ENCODE data around the gene SPATA19. TPM values are rescaled to one million over a fixed set of nuclear protein-coding genes. Genes with fewer than 3 reads are reported as not detected.

SPATA19 gene
- total RNA-seq, 1 experiment from 2014 or later: not detected

DNA sequence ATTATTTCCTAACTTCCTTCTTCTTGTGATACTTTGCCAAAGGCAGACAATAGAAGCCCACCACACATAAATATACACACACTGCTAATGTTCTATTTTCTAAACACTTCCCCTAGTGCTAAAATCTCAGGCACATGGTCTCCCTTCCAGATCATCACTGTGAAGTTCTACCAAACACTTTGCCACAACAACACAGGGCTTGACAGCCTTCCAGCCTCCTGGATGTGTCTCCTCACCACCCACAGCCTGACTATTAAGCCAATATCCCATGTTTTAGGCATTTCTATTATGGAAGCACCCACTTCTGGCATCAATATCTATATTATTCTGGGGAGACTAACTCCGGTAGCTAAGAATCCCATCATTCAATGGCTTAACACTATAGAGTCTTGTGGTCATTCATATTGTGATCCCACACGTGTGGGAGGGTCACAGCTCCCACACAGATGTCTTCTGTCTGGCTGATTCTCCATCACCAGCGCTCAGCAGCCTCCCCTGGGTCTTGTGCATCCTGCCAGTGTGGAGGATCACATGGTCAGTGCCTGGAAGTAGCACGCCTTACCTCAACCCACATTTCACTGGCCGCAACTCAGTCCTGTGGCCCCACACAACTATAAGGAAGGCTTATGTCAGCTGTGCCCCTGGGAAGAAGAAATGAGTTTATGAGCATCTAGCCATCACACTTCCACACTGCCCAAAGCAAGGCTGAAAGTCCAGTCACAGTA is 29.0 kb downstream of the SPATA19 start:
- ChIA-PET POLR2A (ENCODE audit: unreplicated experiment) (no interaction called here), CTCF (no interaction called here)
- intact Hi-C loops (cut with micrococcal nuclease; ENCODE audit: unreplicated experiment): no loop called here
- no peaks in the 10 kb centered on the region for H3K4me1 ChIP-seq (replicated peaks; ENCODE audit: insufficient read depth)
- no peaks in the 10 kb centered on the region for H3K79me2 ChIP-seq (ENCODE audit: low read depth)
- H3K4me3 ChIP-seq: no peak overlapping the region
- H2AFZ ChIP-seq: no peak overlapping the region
- no peaks in the 10 kb centered on the region for H3K36me3 ChIP-seq (ENCODE audit: low read depth)
- no peak overlapping the region for H3K4me2 ChIP-seq
- no peaks in the 10 kb centered on the region; the same call in 1 of the 2 replicates for H3K9me3 ChIP-seq (ENCODE audit: insufficient read depth, low read depth)
- no peaks in the 10 kb centered on the region for H4K20me1 ChIP-seq (ENCODE audit: insufficient read depth)
- H3K27ac ChIP-seq: no peak overlapping the region
- H3K27me3 ChIP-seq (ENCODE audit: insufficient read depth, low read depth): peaks cover 21% of the 10 kb centered on the region
- H3F3A ChIP-seq (ENCODE audit: insufficient read depth, low read depth): no peaks in the 10 kb centered on the region
- H3K9me2 ChIP-seq (ENCODE audit: insufficient read depth): no peaks in the 10 kb centered on the region
- TF ChIP-seq EZH2 (IDR thresholded peaks at IDR 0.05; ENCODE audit: low read depth): no peak
- DNase-seq: no peak
- BruUV-seq (replicated peaks): no TSS peak

DNA sequence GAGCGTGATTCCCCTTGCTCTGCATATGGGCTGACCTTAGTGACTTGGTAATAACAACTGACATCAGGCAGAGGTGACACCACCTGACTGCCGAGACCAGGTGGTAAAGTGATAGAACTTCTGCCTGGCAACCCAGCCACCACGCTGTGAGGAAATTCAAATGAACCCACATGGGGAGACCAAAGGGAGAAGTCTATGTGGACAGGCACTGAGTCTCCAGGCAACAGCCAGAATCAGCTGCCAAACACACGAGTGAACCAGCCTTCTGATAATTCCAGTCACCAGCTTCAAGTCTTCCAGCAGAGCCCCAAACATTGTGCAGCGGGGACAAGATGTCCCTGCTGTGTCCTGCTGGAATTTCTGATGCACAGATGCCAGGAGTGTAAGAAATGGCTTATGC is 29.7 kb downstream of the SPATA19 start:
- no peaks in the 10 kb centered on the region for H3K4me1 ChIP-seq (replicated peaks; ENCODE audit: insufficient read depth)
- DNase-seq: no peak
- no TSS peak for BruUV-seq (replicated peaks)
- TF ChIP-seq, protein P1, sequence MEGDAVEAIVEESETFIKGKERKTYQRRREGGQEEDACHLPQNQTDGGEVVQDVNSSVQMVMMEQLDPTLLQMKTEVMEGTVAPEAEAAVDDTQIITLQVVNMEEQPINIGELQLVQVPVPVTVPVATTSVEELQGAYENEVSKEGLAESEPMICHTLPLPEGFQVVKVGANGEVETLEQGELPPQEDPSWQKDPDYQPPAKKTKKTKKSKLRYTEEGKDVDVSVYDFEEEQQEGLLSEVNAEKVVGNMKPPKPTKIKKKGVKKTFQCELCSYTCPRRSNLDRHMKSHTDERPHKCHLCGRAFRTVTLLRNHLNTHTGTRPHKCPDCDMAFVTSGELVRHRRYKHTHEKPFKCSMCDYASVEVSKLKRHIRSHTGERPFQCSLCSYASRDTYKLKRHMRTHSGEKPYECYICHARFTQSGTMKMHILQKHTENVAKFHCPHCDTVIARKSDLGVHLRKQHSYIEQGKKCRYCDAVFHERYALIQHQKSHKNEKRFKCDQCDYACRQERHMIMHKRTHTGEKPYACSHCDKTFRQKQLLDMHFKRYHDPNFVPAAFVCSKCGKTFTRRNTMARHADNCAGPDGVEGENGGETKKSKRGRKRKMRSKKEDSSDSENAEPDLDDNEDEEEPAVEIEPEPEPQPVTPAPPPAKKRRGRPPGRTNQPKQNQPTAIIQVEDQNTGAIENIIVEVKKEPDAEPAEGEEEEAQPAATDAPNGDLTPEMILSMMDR (conservative IDR thresholded peaks at IDR 0.05): no peak
- no peak for TF ChIP-seq EZH2 (IDR thresholded peaks at IDR 0.05; ENCODE audit: low read depth)
- H3K27ac ChIP-seq: no peak overlapping the region
- CTCF ChIA-PET: no interaction called here
- no peaks in the 10 kb centered on the region for H4K20me1 ChIP-seq (ENCODE audit: insufficient read depth)
- H3K79me2 ChIP-seq (ENCODE audit: low read depth): no peaks in the 10 kb centered on the region
- no peaks in the 10 kb centered on the region for H3K9me2 ChIP-seq (ENCODE audit: insufficient read depth)
- H3K9me3 ChIP-seq (ENCODE audit: insufficient read depth, low read depth): no peaks in the 10 kb centered on the region; the same call in 1 of the 2 replicates
- H3F3A ChIP-seq (ENCODE audit: insufficient read depth, low read depth): no peaks in the 10 kb centered on the region
- intact Hi-C loops (cut with micrococcal nuclease; ENCODE audit: unreplicated experiment): no loop called here
- H3K4me3 ChIP-seq: no peak overlapping the region
- H3K27me3 ChIP-seq (ENCODE audit: insufficient read depth, low read depth): peaks cover 28% of the 10 kb centered on the region
- no peaks in the 10 kb centered on the region for H3K36me3 ChIP-seq (ENCODE audit: low read depth)
- no peak overlapping the region for H2AFZ ChIP-seq
- H3K4me2 ChIP-seq: no peak overlapping the region
- POLR2A ChIA-PET (ENCODE audit: unreplicated experiment): no interaction called here

DNA sequence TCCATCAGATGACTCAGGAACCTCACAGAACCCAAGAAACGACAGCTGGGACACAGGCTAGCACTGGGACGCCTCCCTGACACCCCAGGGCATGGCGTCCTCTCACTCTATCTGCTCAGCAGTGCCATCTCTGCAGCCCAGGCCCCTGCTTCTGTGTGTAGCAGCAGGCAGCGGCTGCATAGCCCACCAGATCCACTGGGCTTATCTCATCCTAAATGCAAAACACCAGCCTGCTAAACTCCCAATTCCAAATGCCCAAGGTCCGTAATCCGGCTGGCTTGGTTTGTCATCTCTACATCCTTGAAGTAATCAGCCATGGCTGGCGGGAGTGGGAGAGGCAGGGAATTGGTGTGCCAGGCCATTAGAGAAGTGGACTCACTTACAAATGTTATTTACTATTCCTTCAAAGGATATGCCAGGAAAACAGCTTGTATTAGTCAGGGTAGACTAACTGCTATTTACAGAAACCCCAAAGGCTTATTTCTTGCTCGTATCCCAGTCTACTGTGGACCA is 30.7 kb downstream of the SPATA19 start:
- POLR2A ChIA-PET (ENCODE audit: unreplicated experiment): no interaction called here
- no peak overlapping the region for H2AFZ ChIP-seq
- no peak overlapping the region for H3K4me3 ChIP-seq
- no peak overlapping the region for H3K4me2 ChIP-seq
- no peaks in the 10 kb centered on the region for H3K4me1 ChIP-seq (replicated peaks; ENCODE audit: insufficient read depth)
- DNase-seq: no peak
- H3K36me3 ChIP-seq (ENCODE audit: low read depth): no peaks in the 10 kb centered on the region
- CTCF ChIA-PET: no interaction called here
- no peak overlapping the region for H3K27ac ChIP-seq
- no peak for TF ChIP-seq EZH2 (IDR thresholded peaks at IDR 0.05; ENCODE audit: low read depth)
- TF ChIP-seq, protein P1 (conservative IDR thresholded peaks at IDR 0.05): no peak
- intact Hi-C loops (cut with micrococcal nuclease; ENCODE audit: unreplicated experiment): no loop called here
- H3K9me2 ChIP-seq (ENCODE audit: insufficient read depth): no peaks in the 10 kb centered on the region
- no peaks in the 10 kb centered on the region for H3F3A ChIP-seq (ENCODE audit: insufficient read depth, low read depth)
- peaks cover 38% of the 10 kb centered on the region for H3K27me3 ChIP-seq (ENCODE audit: insufficient read depth, low read depth)
- no peaks in the 10 kb centered on the region; the same call in 1 of the 2 replicates for H3K9me3 ChIP-seq (ENCODE audit: insufficient read depth, low read depth)
- BruUV-seq (replicated peaks): no TSS peak
- no peaks in the 10 kb centered on the region for H3K79me2 ChIP-seq (ENCODE audit: low read depth)
- no peaks in the 10 kb centered on the region for H4K20me1 ChIP-seq (ENCODE audit: insufficient read depth)
